GM19240 (cell line): ENCODE data around the gene GAL.

Experiments used
- DNase-seq: peaks from one replicate; pipeline ENCODE4 v3.0.0; 2011; ENCODE audit warnings: low spot score; ENCODE audit not compliant: insufficient read length

The GAL gene

DNA sequence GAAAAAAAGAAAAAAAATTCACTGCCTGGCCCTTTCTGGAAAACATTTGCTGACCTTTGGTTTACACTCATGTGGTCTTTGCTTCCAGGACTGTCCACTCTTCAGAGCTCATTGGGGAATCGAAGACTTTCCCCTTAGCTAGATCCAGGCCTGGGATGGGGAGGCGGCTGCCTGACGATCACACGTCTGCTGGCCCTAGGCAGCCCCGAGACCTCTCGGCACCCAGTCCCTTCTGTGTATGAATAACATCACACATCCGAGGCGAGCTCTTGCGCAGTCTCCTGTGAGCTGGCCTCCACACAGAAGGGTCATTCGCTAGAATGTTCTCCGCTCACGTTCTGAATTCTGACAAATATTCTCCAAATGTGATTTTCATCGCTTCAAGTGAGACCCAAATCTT, 25.7 kb upstream of the GAL start:
- no peak for DNase-seq

DNA sequence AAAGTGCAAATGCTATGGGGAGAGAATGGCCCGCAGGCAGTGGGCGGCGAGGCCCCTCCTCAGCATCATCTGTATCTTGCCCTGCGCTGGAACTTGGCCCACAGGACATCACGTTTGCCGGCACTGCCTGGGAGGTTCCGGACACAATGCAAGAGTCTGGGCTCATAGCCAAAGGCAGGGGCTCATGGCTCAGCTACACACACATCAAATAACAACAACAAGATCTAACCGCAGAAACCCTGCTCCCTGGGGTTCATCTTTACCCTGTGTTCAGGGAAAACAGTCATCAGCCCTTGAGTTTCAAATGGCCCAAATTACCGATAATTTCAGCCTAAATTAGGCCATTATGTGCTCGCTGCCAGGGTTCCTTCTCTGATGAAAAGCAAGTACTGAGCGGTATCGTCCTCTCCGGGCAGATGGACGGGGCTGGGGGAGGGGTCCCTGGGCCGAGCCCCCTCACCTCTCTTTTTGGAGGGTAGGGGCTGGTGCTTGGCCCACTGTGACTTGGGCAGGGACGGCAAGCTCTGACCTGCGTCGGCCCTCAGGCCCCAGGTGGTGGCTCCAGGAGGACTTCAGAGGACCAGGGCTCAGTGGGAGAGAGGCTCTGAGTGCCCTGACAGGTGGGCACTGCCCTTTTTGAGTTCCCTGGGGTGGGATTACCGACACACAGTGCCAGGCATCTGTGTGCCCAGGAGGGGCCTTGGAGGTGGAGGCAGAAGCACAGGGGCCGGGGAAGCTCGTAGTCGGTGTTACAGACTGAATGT, 25.0 kb upstream of the GAL start:
- DNase-seq, result no peak

DNA sequence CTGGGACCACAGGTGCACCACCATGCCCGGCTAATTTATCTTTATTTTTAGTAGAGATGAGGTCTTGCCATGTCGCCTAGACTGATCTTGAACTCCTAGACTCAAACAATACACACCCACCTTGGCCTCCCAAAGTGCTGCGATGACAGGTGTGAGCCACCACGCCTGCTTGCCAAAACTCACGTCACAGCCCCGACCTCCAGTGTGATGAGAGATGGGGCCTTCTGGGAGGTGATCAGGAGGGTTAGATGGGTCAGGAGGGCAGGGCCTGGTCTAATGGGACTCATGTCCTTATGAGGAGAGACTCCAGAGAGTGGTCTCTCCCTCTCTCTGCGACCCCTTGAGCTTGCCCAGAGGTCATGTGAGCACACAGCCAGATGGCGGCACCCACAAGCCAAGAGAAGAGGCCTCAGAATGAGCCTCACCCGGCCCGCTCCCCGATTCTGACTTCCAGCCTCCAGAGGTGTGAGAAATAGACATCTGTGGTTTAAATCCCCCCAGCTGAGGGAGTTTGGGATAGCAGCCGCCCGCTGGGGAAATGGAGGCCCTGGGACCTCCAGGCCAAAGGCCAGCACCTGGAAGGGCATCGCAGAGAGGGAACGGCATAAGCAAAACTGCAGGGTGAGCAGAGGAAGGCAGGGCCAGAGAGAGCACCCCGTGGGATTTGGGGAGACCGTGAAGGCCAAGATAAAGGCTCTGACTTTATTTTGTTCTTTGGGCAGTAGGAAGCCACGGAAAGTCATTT, 24.1 kb upstream of the GAL start:
- DNase-seq, result no peak

DNA sequence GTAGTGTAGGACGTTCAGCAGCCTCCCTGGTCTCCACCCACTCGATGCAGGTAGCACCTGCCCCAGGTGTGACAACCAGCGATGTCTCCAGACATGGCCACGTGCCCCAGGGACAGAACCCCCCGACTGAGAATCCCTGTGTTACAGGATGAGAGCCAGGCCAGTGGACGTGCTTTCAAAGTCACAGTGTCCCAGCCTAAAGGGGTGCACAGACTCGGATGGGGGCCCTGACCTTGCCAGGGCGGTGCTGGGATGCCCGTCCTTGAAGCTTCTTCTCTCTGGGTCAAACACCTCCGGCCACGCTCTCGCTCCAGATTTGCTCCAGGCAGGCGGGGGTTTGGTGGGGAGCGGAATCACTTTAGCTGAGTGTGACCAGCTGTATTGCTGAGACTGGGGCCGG, 23.3 kb upstream of the GAL start:
- no peak for DNase-seq

DNA sequence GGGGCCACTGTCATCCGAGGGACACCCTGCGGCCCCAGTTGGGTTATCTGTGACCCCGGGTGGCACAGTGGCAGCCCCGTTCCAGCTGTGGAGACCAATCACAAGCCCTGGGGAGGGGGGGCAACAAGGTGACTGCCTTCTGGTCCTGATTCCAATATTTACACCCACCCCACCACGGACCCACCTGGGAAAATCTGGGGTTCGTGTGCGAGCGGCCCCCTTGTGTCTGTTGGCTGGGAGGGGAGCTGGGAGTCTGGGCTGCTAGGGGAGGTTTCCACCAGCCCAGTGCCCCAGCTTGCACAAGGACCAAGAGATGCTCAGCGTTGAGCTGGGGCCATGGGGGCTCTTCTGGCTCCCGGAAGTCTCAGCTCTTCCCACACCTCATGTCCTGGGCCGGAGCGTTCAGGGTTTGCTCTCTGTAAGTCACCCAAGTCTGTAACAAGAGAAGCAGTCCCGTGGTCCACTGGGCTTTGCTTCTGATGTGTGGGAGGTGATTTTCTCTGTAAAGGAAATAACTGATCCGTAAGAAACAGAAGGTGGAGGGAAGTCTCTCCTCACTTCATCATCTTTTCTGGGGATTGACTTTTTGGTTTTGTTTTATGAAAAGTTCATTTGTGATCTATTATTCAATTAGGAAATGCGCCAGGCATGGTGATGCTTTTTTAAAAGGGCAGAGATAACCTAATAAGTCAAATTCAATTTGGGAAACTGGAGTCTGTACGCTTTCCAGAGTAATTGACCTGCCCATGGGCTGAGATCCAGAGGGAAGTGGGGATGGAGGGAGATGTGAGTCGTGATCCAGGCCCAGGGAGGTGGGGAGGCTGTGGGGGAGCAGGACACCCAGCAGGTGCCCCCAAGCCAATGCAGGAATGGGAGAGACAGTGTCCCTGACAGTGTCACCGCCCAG, 22.4 kb upstream of the GAL start:
- no peak for DNase-seq

DNA sequence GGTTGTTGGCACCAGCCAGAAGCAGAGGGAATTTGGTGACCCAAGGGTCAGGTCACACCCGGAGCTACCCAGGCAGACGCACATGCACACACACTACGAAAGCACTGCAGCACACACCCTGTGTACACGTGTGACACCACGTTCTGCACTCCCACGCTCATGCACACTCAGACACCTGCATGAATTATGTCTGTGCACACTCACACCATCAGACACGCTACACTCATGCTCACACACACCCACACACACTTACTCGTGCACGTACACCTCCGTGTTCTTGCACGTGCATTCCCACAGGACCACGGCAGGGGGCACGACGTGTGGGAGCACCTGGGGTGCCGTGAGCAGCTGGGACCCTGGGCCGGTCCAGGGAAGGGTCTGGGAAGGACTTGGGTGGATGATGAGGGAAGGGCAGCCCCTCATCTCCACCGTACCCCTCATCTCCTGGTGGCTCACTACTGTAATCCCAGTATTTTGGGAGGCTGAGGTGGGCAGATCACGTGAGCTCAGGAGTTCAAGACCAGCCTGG, 20.8 kb upstream of the GAL start:
- no peak for DNase-seq

DNA sequence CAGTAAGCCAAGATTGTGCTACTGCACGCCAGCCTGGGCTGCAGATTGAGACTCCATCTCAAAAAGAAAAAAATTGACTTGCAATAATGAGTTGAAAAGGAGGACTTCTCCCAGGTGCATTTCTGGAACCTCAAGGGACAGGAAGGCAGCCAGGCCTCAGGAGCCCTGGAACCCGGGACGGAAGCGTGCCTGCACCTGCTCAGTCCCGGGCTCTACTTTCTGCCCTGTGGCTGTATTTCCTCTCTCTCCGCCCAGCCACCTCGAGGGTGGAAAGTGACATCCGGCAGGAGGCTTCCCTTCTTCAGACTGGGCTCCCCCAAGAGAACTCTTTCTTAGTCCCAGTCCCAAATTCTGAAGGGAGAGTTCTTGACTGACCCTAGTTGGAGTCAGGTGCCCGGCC, 20.2 kb upstream of the GAL start:
- DNase-seq, result no peak

DNA sequence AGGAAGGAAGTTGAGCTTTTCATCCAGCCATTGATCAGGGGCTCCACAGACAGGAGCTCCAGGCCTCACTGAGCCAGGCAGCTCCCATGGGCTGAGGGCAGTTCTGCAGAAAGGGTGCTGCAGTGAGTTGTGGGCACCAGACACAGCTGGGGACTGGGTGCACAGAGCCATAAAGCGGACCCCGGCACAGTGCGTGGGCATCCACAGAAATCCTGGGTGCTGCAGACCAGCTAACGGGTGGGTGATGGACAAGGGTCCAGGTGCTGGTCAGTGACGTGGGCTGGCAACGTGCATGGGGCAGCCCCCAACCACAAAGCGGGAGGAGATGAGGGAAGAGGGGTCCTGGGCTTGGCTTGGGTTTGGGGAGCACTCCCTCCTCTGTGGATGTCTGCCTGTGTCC, 19.4 kb upstream of the GAL start:
- no peak for DNase-seq

DNA sequence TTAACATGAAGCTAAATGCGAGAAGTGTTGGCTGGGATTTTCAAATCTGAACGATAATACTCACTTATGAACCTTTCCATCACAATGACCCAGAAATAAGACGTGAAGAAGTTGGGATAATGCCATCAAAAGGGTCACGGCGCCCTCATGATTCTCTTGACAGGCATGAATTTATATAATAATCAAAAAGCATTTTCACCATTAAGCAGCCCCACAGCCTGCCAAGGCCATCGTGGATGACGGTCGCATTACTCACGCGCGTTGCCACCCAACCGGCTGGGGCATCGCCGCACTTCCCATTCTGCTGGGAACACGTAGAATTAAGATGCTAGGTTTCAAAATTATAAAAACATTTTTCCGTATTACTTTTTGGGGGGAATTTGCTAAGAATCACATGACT, 18.9 kb upstream of the GAL start:
- DNase-seq, result no peak

DNA sequence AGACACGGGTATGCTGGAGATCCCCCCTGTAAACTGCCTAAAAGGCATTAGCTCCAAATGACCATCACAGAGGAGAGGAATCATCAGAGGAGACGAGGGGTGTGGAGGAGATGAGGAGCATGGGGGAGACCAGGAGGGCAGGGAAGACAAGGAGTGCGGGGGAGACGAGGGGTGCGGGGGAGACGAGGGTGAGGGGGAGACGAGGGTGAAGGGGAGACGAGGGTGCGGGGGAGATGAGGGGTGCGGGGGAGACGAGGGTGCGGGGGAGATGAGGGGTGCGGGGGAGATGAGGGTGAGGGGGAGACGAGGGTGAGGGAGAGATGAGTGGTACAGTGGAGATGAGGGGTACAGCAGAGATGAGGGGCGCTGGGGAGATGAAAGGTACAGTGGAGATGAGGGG, 17.5 kb upstream of the GAL start:
- DNase-seq, result no peak

DNA sequence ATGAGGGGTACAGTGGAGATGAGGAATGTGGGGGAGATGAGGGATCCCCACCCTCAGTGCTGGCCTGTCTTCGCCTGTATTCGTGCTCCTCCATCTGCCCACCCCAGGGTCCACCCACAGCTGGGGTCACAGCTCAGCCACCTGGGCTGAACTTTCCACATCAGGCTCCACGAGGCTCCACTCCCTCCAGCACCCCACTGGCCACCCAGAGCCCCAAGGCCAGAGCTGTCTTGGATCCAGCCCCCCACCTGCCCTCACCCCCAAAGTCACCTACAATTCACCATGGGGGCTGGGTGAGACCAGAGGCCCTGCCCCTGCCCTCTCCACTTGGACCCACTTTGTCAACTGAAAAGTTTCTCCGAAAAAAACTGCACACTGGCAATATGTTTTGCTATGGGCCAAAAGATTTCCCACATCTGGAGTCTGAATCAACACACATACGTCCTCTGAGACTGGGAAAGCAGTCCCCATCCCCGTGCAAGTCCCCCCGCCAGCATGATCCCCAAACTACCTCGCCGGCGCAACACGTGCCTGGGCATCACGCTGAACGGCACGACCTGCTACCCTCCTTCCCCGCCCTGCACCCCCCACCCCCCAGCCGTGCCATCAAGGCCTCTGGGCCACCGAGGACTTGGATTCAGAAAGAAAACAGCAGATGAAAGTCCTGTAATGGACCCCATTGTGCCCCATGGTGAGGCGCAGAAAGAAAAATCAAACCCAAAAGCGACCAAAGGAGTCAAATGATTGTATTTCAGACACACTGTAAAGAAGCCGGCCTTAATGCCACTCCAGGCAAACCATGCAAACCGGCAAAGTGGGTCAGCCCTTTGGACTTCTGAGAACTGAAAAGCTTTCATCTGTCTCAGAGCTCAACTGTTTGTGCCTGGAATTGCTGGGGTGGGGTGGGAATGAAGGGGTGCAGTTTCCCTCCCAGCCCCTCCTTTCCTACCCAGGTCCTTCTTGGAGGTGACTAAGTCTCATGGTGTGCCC, 16.5 kb upstream of the GAL start:
- no peak for DNase-seq

DNA sequence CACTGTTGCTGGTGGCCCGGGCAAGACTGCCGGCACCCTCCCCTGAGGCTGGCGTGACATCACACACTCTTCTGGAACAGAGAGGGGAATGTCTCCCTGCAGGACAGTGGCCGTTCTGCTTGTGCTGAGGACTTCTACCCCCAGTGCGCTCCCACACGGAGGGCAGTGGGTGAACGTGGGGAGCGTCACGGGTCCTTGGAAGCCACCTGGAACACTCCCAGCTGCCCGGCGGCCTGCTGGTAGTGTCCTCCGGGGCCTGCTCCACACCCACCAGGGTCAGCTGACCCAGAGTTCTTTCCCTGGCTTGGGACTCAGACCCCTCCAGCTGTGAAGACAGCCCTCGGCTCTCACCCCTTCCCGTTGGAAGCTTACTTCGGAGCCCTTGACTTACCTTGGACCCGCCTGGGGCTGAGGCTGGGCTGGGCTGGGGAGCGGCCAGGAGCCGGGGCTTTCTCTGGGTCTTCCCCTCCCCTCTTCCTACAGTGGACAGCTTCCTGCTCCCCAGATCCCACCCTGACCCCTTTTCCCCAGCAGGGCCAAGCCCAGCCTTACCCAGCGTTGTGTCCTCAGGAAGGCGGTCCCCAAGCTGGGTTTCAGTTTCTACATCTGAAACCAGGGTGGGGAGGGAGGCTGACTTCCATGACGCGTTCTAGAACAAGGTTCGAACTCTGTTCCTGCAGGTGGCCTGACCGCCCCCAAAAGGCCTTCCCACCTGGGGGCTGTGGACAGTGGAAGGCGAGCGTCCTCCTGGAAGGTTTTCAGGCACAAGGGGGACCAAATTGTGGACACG, 14.8 kb upstream of the GAL start:
- no peak for DNase-seq

DNA sequence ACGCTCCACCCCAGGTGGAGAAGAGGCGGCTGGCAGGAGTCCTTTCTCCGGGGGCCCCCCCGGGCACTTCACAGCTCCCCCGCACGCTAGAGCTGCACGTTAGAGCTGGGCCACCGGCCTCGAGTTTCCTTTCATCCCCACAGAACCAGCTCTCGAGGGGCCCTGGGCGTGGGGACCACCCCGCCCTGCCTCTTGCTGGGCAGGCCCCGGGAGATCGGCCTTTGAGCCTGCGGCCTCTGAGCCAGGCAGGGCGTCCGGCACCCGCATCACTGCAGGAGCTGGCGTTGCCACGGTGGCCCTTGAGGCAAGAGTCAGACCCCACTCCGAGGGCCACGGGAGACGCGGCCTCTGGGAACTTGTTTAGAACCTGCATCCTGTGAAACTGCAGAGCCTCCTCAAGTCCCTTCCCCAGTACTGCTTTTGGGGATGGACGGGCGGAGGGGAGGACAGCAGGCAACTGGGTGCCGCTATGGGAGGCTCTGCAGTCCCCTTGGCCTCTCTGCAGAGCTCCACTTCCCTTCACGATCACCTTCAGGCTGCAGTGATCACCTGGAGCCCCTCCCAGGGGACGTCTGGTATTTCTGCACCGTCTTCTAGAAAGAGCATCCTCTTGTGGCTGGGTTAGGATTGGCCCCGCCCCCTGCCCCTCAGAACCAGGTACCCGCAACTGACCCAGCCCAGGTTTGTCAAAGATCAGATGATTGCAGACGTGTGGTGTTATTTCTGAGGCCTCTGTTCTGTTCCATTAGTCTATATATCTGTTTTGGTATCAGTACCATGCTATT, 13.9 kb upstream of the GAL start:
- DNase-seq, result no peak

DNA sequence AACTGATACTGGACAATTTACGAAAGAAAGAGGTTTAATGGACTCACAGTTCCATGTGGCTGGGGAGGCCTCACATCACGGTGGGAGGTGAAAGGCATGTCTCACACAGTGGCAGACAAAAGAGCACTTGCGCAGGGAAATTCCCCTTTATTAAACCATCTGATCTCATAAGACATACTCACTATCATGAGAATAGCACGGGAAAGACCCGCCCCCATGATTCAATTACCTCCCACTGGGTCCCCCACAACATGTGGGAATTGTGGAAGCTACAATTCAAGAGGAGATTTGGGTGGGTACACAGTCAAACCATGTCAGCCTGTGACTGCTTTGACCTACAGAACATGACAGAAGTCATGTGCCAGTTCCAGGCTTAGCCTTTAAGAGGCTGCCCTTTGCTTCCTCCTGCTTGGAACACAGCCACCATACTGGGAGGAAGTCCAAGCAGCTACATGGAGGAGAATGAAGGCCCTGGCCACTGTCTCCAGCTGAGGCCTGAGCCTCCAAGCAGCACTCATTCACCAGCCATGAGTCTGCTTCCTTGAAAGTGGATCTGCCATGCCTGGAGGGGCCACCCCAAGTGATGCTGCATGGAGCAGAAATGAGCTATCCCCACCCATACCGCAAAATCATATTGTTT, 10.9 kb upstream of the GAL start:
- DNase-seq, result no peak

DNA sequence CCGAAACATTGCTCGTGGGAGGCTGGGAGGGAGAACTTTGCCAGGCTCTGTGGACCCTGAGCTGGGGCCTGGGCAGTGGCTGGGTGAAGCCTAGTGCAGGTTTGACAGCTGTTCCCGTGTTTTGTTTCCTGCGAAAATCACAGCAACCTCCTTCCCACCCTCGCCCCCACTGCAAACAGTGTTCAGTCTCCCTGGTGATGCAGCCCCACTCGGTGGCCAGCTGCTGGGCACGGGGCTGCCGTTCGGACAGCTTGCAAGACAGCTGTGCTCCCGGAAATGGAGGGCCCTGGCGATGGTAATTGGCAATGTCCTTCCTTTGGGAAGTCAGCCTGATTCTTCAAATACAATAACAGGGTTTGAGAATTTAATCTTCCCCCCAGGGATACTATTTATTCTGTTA, 10.4 kb upstream of the GAL start:
- DNase-seq, result no peak

DNA sequence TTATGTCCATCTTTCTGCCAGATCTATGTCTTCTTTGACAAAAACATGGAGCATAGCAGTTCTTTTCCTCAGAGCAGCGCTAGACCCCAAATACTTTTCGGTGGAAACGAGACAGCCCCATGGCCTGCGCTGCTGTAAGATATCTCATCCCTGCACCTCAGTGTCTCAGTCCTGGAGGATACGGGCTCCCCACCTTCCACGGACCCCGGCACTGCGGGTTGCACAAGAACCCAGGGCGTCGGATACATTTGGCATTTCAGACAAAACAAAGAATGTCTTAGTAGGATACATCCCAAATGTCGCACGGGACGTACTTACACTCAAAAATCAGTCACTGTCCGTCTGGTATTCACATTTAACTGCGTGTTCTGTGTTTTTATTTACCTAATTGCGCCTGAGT, 9.9 kb upstream of the GAL start:
- no peak for DNase-seq

DNA sequence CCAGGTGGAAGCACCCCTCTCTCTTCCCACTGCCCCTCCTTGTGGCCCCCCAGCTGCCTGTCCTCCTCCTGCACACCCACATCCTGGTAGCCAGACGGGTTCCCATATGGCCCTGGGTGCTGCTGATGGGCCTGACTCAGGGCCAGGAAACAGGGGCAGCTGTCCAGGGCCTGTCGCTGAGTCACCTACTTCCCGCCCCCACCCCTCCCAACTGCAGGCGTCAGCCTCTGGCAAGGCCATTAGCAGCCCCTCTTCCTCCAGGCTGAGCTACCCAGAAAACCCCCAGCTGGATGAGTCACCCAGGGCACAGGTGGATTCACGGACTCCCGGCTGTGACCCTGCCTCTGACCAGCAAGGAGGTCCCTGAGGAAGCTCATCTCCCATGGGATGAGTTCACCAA, 6.9 kb upstream of the GAL start:
- DNase-seq, result no peak

DNA sequence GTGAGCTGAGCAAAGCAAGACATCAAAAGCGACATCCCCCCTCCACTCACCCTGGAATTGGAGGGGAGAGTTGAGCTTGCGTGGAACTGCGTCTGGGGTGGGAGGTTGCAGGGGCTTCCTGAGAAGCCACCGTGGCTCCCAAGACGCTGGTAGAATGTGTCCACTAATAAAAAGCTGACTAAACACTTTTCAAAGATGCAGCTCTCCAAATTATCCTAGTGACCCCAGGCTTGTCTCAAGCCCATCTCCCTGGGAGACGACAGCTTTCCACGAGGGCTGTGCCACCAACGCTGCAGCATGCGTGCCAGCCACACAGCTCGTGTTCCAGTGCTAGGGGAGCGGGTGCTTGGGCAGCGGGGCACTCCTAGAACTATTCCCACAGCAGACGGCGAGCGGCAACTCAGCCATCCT, 6.3 kb upstream of the GAL start:
- no peak for DNase-seq
